HG03442 (cell line): ENCODE measurements around the gene SRGN.
"Not testable (repeated sequence)": the region's sequence is repeated elsewhere in the genome, so short reads cannot be mapped to it uniquely, and the experiment has no call there.

ENCODE experiments used
- ATAC-seq: cut with Tn5 transposase; IDR thresholded peaks from one replicate; pipeline ENCODE4 v1.9.1; 2021; ENCODE audit warnings: mild to moderate bottlenecking, moderate library complexity; ENCODE audit not compliant: unreplicated experiment

The SRGN gene

GRCh38 chr10:69125554-69125953, 37.7 kb downstream of the SRGN start:
- ATAC-seq, result no peak

DNA sequence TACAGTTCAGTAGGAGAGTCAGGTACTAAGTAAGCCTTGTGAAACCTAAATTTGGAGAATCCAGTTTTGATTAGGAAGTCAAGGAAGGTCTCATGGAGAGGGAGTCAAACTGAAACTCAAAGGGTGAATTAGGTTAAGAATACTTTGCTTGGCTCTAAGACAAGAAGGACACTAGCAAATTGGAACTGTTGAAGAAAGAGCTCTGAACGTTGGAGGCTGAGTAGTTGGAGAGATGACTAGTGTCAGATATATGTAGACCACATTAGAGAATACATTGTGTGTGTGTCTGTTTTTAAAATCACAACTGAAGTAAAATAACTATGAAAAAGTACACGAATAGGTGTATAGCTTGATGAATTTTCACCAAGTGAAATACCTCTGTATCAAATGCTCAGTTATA, 42.3 kb downstream of the SRGN start:
- no peak for ATAC-seq

- ATAC-seq, result no peak
Measured at GRCh38 chr10:69139961-69140360, 52.1 kb downstream of the SRGN start.

- no peak for ATAC-seq
Measured at GRCh38 chr10:69141304-69141703, 53.4 kb downstream of the SRGN start.

GRCh38 chr10:69142074-69142473, 54.2 kb downstream of the SRGN start:
- not testable (repeated sequence) for ATAC-seq

DNA sequence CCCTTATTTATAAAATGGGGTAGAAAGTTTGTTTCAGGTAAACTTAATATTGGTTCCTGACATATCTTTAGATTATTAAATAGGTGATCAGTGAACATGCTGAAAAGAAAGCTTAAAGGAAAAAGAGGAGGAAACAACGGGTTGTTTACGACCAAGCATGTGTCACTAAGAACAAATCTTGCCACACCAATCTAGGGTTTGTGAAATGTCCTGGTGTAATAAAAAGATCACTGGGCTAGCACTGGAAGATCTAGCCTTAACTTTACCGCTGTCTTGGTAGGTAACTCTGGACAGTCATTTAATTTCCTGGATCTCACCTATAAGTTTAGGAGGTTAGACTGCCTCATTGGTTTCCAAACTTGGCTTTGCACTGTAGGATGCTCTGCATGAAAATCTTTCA, 55.1 kb downstream of the SRGN start:
- ATAC-seq, result no peak

DNA sequence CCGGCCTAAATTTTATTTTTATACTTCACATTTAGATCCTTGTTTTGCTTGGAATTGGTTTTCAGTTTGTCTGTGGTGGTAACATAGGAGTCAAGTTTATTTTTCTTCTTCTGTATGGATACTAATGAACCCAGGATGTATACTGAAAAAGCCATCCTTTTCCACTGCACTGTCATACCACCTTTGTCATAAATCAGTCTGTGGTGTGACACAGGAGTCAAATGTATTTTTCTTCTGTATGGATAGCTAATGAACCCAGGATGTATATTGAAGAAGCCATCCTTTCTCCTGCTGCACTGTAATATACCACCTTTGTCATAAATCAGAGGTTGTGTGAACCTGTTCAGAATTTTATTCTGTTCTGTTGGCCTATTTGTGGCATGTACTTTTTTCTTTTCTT, 57.4 kb downstream of the SRGN start:
- ATAC-seq, result no peak

DNA sequence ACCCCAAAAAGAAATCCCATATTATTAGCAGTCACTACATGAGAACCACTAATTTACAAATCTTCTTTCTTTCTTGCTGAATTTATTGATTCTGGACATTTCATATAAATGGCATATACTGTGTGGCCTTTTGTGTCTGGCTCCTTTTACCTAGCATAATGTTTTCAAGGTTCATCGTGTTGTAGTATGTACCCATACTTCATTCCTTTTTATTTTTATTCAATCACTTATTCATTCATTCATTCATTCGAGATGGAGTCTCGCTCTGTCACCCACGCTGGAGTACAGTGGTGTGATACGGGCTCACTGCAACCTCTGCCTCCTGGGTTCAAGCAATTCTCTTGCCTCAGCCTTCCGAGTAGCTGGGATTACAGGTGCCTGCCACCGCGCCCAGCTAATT, 58.0 kb downstream of the SRGN start:
- no peak for ATAC-seq

DNA sequence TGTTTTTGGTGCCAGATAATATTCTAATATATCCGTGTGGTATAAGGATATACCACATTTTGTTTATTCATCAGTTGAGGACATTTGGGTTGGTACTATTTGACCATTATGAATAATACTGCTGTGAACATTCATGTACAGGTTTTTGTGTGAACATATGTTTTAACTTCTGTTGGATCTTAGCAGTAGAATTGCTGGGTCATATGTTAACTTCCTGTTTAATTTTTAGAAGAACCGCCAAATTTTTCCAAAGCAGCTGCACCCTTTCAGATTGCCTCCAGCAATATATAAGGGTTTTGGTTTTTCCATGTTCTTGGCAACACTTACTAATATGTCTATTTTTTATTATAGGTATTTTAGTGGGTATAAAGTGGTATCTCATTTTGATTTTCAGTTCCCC, 58.9 kb downstream of the SRGN start:
- no peak for ATAC-seq

DNA sequence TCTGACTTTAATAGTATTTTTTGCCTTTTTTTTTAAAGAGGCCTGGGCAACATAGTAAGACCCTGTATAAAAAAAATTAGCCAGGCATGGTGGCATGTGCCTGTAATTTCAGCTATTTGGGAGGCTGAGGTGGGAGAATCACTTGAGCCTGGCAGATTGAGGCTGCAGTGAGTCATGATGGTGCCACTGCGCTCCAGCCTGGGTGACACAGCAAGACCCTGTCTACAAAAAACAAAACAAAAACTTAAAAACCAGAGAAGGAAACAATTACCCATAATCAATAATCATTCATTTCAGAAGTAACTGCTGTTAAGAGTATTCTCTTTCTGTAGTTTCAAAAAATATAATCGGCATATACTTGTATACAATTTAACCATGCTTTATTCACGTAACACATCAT, 64.1 kb downstream of the SRGN start:
- ATAC-seq, result no peak

DNA sequence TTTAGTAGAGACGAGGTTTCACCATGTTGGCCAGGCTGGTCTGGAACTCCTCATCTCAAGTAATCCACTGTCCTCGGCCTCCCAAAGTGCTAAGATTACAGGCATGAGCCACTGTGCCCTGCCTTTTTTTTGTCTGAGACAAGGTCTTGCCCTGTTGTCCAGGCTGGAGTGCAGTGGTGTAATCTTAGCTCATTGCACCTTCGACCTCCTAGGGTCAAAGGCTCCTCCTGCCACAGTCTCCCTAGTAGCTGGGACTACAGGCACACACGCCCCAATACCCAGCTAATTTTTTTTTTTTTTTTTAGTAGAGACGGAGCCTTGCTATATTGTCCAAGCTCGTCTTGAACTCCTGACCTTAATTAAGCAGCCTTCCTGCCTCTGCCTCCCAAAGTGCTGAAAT, 65.3 kb downstream of the SRGN start:
- no peak for ATAC-seq
